IMR-90 (cell line): ENCODE results near the gene MYO5A. TPM values are rescaled to one million over a fixed set of nuclear protein-coding genes. Genes with fewer than 3 reads are reported as not detected.

ENCODE experiments used
- ATAC-seq: fragments of 200-7000 bp; cut with Tn5 transposase; 2 replicates; pipeline ENCODE4 v1.9.1; 2020; ENCODE audit warnings: low read depth, mild to moderate bottlenecking, moderate library complexity
- BruUV-seq: library from RNA; stranded (reverse); fragments of 400-500 nt; replicated peaks from 2 replicates; lab custom pipeline; 2021; lab: Mats Ljungman, UMichigan
- CTCF ChIA-PET: fragments of 300-600 bp; formaldehyde crosslinking; extraction: SDS; loops from one replicate; lab custom pipeline; 2021; ENCODE audit warnings: antibody characterized with exemption; lab: Yijun Ruan, JAX
- POLR2A ChIA-PET: fragments of 300-600 bp; sonication (Branson Sonifier 250); formaldehyde crosslinking; loops from one replicate; lab custom pipeline; 2022; ENCODE audit warnings: antibody characterized with exemption; ENCODE audit not compliant: unreplicated experiment; lab: Charles Lee
- DNase-seq: peaks from one replicate; pipeline ENCODE4 v3.0.0; 2013
- H2AFZ ChIP-seq: replicated peaks from 2 replicates; pipeline ENCODE3; 2013; ENCODE audit warnings: low read length, mild to moderate bottlenecking; ENCODE audit not compliant: poor library complexity
- H2AK5ac ChIP-seq: 2 replicates; pipeline ENCODE4 v1.6.1; 2013; ENCODE audit warnings: low read depth, low read length, inconsistent platforms
- H2AK9ac ChIP-seq: replicated peaks from 2 replicates; pipeline ENCODE3; 2013; ENCODE audit warnings: mild to moderate bottlenecking, low read depth, low read length, moderate library complexity; ENCODE audit not compliant: poor library complexity
- H2BK120ac ChIP-seq: 2 replicates; pipeline ENCODE4 v1.6.1; 2013; ENCODE audit warnings: low read depth, low read length, inconsistent platforms
- H2BK15ac ChIP-seq: 3 replicates; pipeline ENCODE4 v1.6.1; 2013; ENCODE audit warnings: low read depth, low read length, inconsistent platforms
- H2BK20ac ChIP-seq: 2 replicates; pipeline ENCODE4 v1.6.1; 2013; ENCODE audit warnings: low read depth, mild to moderate bottlenecking, inconsistent platforms, low read length, moderate library complexity
- H2BK5ac ChIP-seq: 2 replicates; pipeline ENCODE4 v1.6.1; 2013; ENCODE audit warnings: mild to moderate bottlenecking, low read depth, low read length, inconsistent platforms; ENCODE audit not compliant: poor library complexity, severe bottlenecking
- H3K14ac ChIP-seq: replicated peaks from 2 replicates; pipeline ENCODE4 v1.6.1; 2013; ENCODE audit warnings: low read depth, low read length, inconsistent platforms
- H3K18ac ChIP-seq: 2 replicates; pipeline ENCODE4 v1.6.1; 2013; ENCODE audit warnings: low read depth, low read length, control low read depth
- H3K23ac ChIP-seq: 2 replicates; pipeline ENCODE4 v1.6.1; 2013; ENCODE audit warnings: low read depth, low read length, inconsistent platforms
- H3K27ac ChIP-seq: 2 replicates; pipeline ENCODE4 v1.5.1; 2013; ENCODE audit warnings: mild to moderate bottlenecking, control low read depth, low read length; ENCODE audit not compliant: insufficient read depth
- H3K27me3 ChIP-seq: 2 replicates; pipeline ENCODE4 v1.6.1; 2013; ENCODE audit warnings: low read length; ENCODE audit not compliant: control insufficient read depth, insufficient read depth
- H3K36me3 ChIP-seq: 2 replicates; pipeline ENCODE4 v1.6.1; 2013; ENCODE audit warnings: low read length, mixed read lengths; ENCODE audit not compliant: control insufficient read depth, insufficient read depth
- H3K4ac ChIP-seq: 2 replicates; pipeline ENCODE4 v1.6.1; 2013; ENCODE audit warnings: low read depth, low read length, inconsistent platforms
- H3K4me1 ChIP-seq: 2 replicates; pipeline ENCODE4 v1.6.1; 2013; ENCODE audit warnings: low read length, mixed read lengths; ENCODE audit not compliant: control insufficient read depth, insufficient read depth
- H3K4me2 ChIP-seq: 2 replicates; pipeline ENCODE4 v1.6.1; 2013; ENCODE audit warnings: low read depth, mild to moderate bottlenecking, control low read depth, low read length, moderate library complexity
- H3K4me3 ChIP-seq: 2 replicates; pipeline ENCODE4 v1.5.1; 2013; ENCODE audit warnings: low read depth, mild to moderate bottlenecking, control low read depth, low read length, moderate library complexity; ENCODE audit not compliant: insufficient read depth
- H3K56ac ChIP-seq: 2 replicates; pipeline ENCODE4 v1.6.1; 2013; ENCODE audit warnings: low read length, inconsistent platforms; ENCODE audit not compliant: insufficient read depth; ENCODE audit errors: extremely low read depth
- H3K79me1 ChIP-seq, 2 experiments: 2 replicates each; pipeline ENCODE4 v1.6.1; 2013; ENCODE audit warnings: low read length in 2 of 2, inconsistent platforms in 1 of 2, low read depth in 1 of 2
- H3K9ac ChIP-seq: 2 replicates; pipeline ENCODE4 v1.6.1; 2013; ENCODE audit warnings: low read depth, low read length, control low read depth
- H3K9me1 ChIP-seq: 2 replicates; pipeline ENCODE4 v1.6.1; 2013; ENCODE audit warnings: low read length, inconsistent platforms; ENCODE audit not compliant: insufficient read depth
- H3K9me3 ChIP-seq: 2 replicates; pipeline ENCODE4 v1.6.1; 2013; ENCODE audit warnings: low read length; ENCODE audit not compliant: control insufficient read depth, insufficient read depth
- H4K20me1 ChIP-seq: 2 replicates; pipeline ENCODE4 v1.6.1; 2013; ENCODE audit warnings: low read length, inconsistent platforms; ENCODE audit not compliant: insufficient read depth
- H4K5ac ChIP-seq: 2 replicates; pipeline ENCODE4 v1.6.1; 2013; ENCODE audit warnings: mild to moderate bottlenecking, low read depth, low read length, control low read depth
- H4K8ac ChIP-seq, 2 experiments: 2 replicates each; pipeline ENCODE4 v1.6.1; 2013; ENCODE audit warnings: low read depth in 2 of 2, low read length in 2 of 2, control low read depth in 1 of 2, inconsistent platforms in 1 of 2
- H4K91ac ChIP-seq: 2 replicates; pipeline ENCODE4 v1.6.1; 2013; ENCODE audit warnings: low read depth, low read length, inconsistent platforms; ENCODE audit not compliant: insufficient read depth
- CEBPB ChIP-seq: IDR thresholded peaks from 2 replicates; pipeline ENCODE4 v1.6.1; 2012; ENCODE audit warnings: low read depth, low read length, improper control_type of control experiment
- WGBS, 2 experiments: methylation state at CpG; one replicate each; pipeline versions ENCODE4 v1.1.5 to v1.1.7; 2013; ENCODE audit warnings: missing lambda C conversion rate in 2 of 2; ENCODE audit not compliant: insufficient read length in 1 of 2; ENCODE audit errors: extremely low coverage in 2 of 2; 5-methylcytosine and 5-hydroxymethylcytosine counted together
- dilution Hi-C: fragments of 300-500 bp; cut with HindIII; formaldehyde crosslinking; loops from one replicate; pipeline ENCODE4 v1.14.3; 2018; ENCODE audit warnings: low sequenced_read_pairs; ENCODE audit not compliant: unreplicated experiment
- in situ Hi-C: fragments of 300-500 bp; cut with MboI; formaldehyde crosslinking; loops from 3 replicates; pipeline ENCODE4 v1.14.3; 2019; ENCODE audit warnings: low sequenced_read_pairs, inconsistent platforms, mixed read lengths
- intact Hi-C: fragments of 100-400 bp; cut with micrococcal nuclease; formaldehyde crosslinking; loops from 2 replicates; pipeline ENCODE4 v1.10.0; 2022
- polyA plus RNA-seq, 3 experiments: library from polyadenylated mRNA; depleted of rRNA; stranded (reverse); fragments of >200 nt; gene quantifications; 2 replicates each; pipeline ENCODE4 v1.2.3, GENCODE V29; 2012; ENCODE audit warnings: low replicate concordance in 1 of 3
- total RNA-seq: library from RNA; depleted of rRNA; stranded (reverse); fragments of >200 nt; gene quantifications from 2 replicates; pipeline ENCODE4 v1.2.3, GENCODE V29; 2012
- TF ChIP-seq, protein P1 (sequence below): fragments of 150-350 bp; IDR thresholded peaks from 2 replicates; pipeline ENCODE4 v1.6.1; 2017; ENCODE audit warnings: mild to moderate bottlenecking, antibody characterized with exemption, low read length, low read depth
- TF ChIP-seq, protein P2 (sequence below): fragments of 150-350 bp; IDR thresholded peaks from 2 replicates; pipeline ENCODE4 v1.6.1; 2016; ENCODE audit warnings: low read depth, mild to moderate bottlenecking, low read length, moderate library complexity, borderline replicate concordance

The MYO5A gene
- total and polyA plus RNA-seq, 2 of the 4 experiments (the other 2 are of a cell fraction) = 19.4 to 69.2 TPM

DNA sequence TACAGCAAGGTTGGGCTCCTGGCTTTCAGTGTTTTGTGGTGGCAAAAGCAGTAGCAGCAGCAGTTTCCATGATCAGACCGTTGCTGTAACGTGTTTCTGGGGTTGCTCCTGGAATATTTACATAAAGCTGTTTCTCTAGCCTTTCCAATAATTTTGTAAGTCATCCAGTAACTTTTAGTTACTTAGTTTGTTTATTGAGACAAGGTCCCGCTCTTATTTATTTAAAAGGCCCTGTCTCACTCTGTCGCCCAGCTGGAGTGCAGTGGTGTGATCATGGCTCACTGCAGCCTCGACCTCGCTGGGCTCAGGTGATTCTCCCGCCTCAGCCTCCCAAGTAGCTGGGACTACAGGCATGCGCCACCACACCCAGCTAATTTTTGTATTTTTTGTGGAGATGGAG, 8.8 kb upstream of the MYO5A start:
- H3K9me3 ChIP-seq = peaks cover 3% of the 10 kb centered on the region; the same call in 1 of the 2 replicates
- H3K9me1 ChIP-seq = no peaks in the 10 kb centered on the region
- no peak overlapping the region for H2AK9ac ChIP-seq
- H3K18ac ChIP-seq = no peak overlapping the region
- no peak overlapping the region for H3K23ac ChIP-seq
- intact Hi-C loops = no loop called here
- H3K56ac ChIP-seq = no peak overlapping the region
- in situ Hi-C loops = no loop called here
- WGBS, 2 experiments = no CpG with 5 or more reads among the region's 8 CpGs
- POLR2A ChIA-PET = no interaction called here
- no peak overlapping the region for H2BK20ac ChIP-seq
- dilution Hi-C loops = no loop called here
- H3K4me2 ChIP-seq = no peak overlapping the region
- H2BK15ac ChIP-seq = no peak overlapping the region
- H3K9ac ChIP-seq = no peak overlapping the region
- no peak overlapping the region for H4K8ac ChIP-seq
- CTCF ChIA-PET = no interaction called here
- H2AK5ac ChIP-seq = no peak overlapping the region
- TF ChIP-seq, protein P1, sequence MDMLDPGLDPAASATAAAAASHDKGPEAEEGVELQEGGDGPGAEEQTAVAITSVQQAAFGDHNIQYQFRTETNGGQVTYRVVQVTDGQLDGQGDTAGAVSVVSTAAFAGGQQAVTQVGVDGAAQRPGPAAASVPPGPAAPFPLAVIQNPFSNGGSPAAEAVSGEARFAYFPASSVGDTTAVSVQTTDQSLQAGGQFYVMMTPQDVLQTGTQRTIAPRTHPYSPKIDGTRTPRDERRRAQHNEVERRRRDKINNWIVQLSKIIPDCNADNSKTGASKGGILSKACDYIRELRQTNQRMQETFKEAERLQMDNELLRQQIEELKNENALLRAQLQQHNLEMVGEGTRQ = no peak
- TF ChIP-seq CEBPB = no peak
- TF ChIP-seq, protein P2, sequence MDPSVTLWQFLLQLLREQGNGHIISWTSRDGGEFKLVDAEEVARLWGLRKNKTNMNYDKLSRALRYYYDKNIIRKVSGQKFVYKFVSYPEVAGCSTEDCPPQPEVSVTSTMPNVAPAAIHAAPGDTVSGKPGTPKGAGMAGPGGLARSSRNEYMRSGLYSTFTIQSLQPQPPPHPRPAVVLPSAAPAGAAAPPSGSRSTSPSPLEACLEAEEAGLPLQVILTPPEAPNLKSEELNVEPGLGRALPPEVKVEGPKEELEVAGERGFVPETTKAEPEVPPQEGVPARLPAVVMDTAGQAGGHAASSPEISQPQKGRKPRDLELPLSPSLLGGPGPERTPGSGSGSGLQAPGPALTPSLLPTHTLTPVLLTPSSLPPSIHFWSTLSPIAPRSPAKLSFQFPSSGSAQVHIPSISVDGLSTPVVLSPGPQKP = no peak
- no peak overlapping the region for H3K4ac ChIP-seq
- H3K4me3 ChIP-seq = no peak overlapping the region
- H2BK120ac ChIP-seq = no peak overlapping the region
- no peaks in the 10 kb centered on the region for H3K36me3 ChIP-seq
- H3K14ac ChIP-seq = no peak overlapping the region
- H3K79me1 ChIP-seq = no peaks in the 10 kb centered on the region
- peaks cover 2% of the 10 kb centered on the region; the same call in 1 of the 2 replicates for H3K27me3 ChIP-seq
- H3K27ac ChIP-seq = no peak overlapping the region
- H2AFZ ChIP-seq = no peak overlapping the region
- no peak overlapping the region for H4K91ac ChIP-seq
- H2BK5ac ChIP-seq = no peak overlapping the region
- H3K4me1 ChIP-seq = no peaks in the 10 kb centered on the region
- H4K5ac ChIP-seq = no peak overlapping the region
- no peak for DNase-seq
- ATAC-seq = no peak
- H4K20me1 ChIP-seq = no peaks in the 10 kb centered on the region
- no TSS peak for BruUV-seq
